Lower lobe of right lung (tissue), 2 donors: ENCODE results near the gene HTRA2. TPM values are rescaled to one million over a fixed set of nuclear protein-coding genes. Genes with fewer than 3 reads are reported as not detected.

Experiments used
- ATAC-seq, 2 donors: fragments of 200-7000 bp; cut with Tn5 transposase; one replicate each; pipeline ENCODE4 v1.9.1; 2020 to 2022; ENCODE audit warnings: mild to moderate bottlenecking in 2 of 2, moderate library complexity in 2 of 2
- DNase-seq: peaks from one replicate; pipeline ENCODE4 v3.0.0-alpha.2; 2020
- H3K27ac ChIP-seq: fragments of 200-600 bp; one replicate; pipeline ENCODE4 v1.8.0; 2022
- H3K27me3 ChIP-seq: fragments of 200-600 bp; one replicate; pipeline ENCODE4 v1.8.0; 2022; ENCODE audit warnings: low read depth
- H3K36me3 ChIP-seq: fragments of 200-600 bp; one replicate; pipeline ENCODE4 v1.8.0; 2022; ENCODE audit warnings: mild to moderate bottlenecking
- H3K4me1 ChIP-seq: fragments of 200-600 bp; one replicate; pipeline ENCODE4 v1.8.0; 2022
- H3K4me3 ChIP-seq: fragments of 200-600 bp; one replicate; pipeline ENCODE4 v1.8.0; 2022; ENCODE audit warnings: mild to moderate bottlenecking
- H3K9me3 ChIP-seq: fragments of 200-600 bp; one replicate; pipeline ENCODE4 v1.8.0; 2022
- CTCF ChIP-seq: fragments of 200-600 bp; IDR thresholded peaks from one replicate; pipeline ENCODE4 v1.8.0; 2022; ENCODE audit warnings: antibody characterized with exemption, mild to moderate bottlenecking
- intact Hi-C: fragments of 100-400 bp; cut with DNase I; formaldehyde crosslinking; loops from one replicate; pipeline ENCODE4 v1.11.0; 2022
- total RNA-seq: library from RNA; stranded (reverse); fragmentation: NEBNext Ultra II Directional; extraction: Animal tissue kit (Norgen Biotek cat#: 25700); gene quantifications from one replicate; pipeline ENCODE4 v1.2.1, GENCODE V29; 2021
- donor health status: DM: no; HTN: yes; CAD: no; lungs with severe emphysema.

The HTRA2 gene
- total RNA-seq, 1 donor from 2014 or later: 34.3 TPM

GRCh38 chr2:74562126-74562775 lies 32.5 kb downstream of the HTRA2 start:
- no peak for TF ChIP-seq CTCF
- H3K4me3 ChIP-seq: no peak overlapping the region
- no peaks in the 10 kb centered on the region for H3K4me1 ChIP-seq
- DNase-seq (no peak), ATAC-seq (no peak)
- no peaks in the 10 kb centered on the region for H3K9me3 ChIP-seq
- H3K27me3 ChIP-seq: no peaks in the 10 kb centered on the region
- no peak overlapping the region for H3K27ac ChIP-seq
- intact Hi-C loops: no loop called here
- no peaks in the 10 kb centered on the region for H3K36me3 ChIP-seq

GRCh38 chr2:74564222-74564621 lies 34.5 kb downstream of the HTRA2 start:
- Histone ChIP-seq H3K4me1 (peaks cover 12% of the 10 kb centered on the region), H3K9me3 (no peaks in the 10 kb centered on the region), H3K4me3 (no peak overlapping the region), H3K27me3 (no peaks in the 10 kb centered on the region), H3K36me3 (no peaks in the 10 kb centered on the region), H3K27ac (no peak overlapping the region)
- no peak for TF ChIP-seq CTCF
- no peak for DNase-seq
- intact Hi-C loops: no loop called here
- ATAC-seq: no peak

GRCh38 chr2:74566076-74566753 lies 36.5 kb downstream of the HTRA2 start:
- Histone ChIP-seq H3K4me1 (peaks cover 12% of the 10 kb centered on the region), H3K27ac (no peak overlapping the region), H3K9me3 (no peaks in the 10 kb centered on the region), H3K36me3 (no peaks in the 10 kb centered on the region), H3K27me3 (no peaks in the 10 kb centered on the region), H3K4me3 (no peak overlapping the region)
- no peak for DNase-seq
- TF ChIP-seq CTCF: no peak
- intact Hi-C loops: no loop called here
- ATAC-seq: no peak

- intact Hi-C loops: no loop called here
- Histone ChIP-seq H3K27me3 (no peaks in the 10 kb centered on the region), H3K27ac (no peak overlapping the region), H3K4me1 (peaks cover 12% of the 10 kb centered on the region), H3K9me3 (no peaks in the 10 kb centered on the region), H3K4me3 (no peak overlapping the region), H3K36me3 (no peaks in the 10 kb centered on the region)
- ATAC-seq: no peak
- TF ChIP-seq CTCF: no peak
- no peak for DNase-seq
Measured at GRCh38 chr2:74566754-74567085, 37.0 kb downstream of the HTRA2 start.

- intact Hi-C loops: no loop called here
- TF ChIP-seq CTCF: no peak
- Histone ChIP-seq H3K36me3 (no peaks in the 10 kb centered on the region), H3K27ac (no peak overlapping the region), H3K27me3 (no peaks in the 10 kb centered on the region), H3K9me3 (no peaks in the 10 kb centered on the region), H3K4me1 (peaks cover 12% of the 10 kb centered on the region), H3K4me3 (no peak overlapping the region)
- DNase-seq (no peak), ATAC-seq (peak; percentile 72 to 89)
Measured at GRCh38 chr2:74567881-74568280, 38.1 kb downstream of the HTRA2 start.
